ENCODE measurements around the gene THSD7B. TPM values are rescaled to one million over a fixed set of nuclear protein-coding genes. Genes with fewer than 3 reads are reported as not detected.

THSD7B gene
- total and polyA plus RNA-seq, 2 of the 8 experiments (the other 6 are each of a cell fraction or from before 2014, with no cell fraction given), result 0.60 to 2.9 TPM

GRCh38 chr2:137187216-137187615 is 421.9 kb downstream of the THSD7B start (continued):
- TF ChIP-seq CHD7 (IDR thresholded peaks at IDR 0.05; ENCODE audit: insufficient replicate concordance, low read length), result no peak
- no peak for TF ChIP-seq E2F6 (IDR thresholded peaks at IDR 0.05)
- no peak for TF ChIP-seq SIX5 (IDR thresholded peaks at IDR 0.05; ENCODE audit: low read depth, low read length)
- TF ChIP-seq CREB1 (IDR thresholded peaks at IDR 0.05), result no peak
- no peak for TF ChIP-seq SUZ12 (IDR thresholded peaks at IDR 0.05; ENCODE audit: low read length)
- no peak for TF ChIP-seq HDAC2 (IDR thresholded peaks at IDR 0.05; ENCODE audit: borderline replicate concordance in 1 of 2, low read depth in 2 of 2, low read length in 2 of 2)
- TF ChIP-seq KDM1A (IDR thresholded peaks at IDR 0.05; ENCODE audit: borderline replicate concordance, low read length), result no peak
- no peak for TF ChIP-seq RNF2 (IDR thresholded peaks at IDR 0.05; ENCODE audit: borderline replicate concordance, low read depth, low read length, missing control alignments, poor library complexity, severe bottlenecking)
